ENCODE measurements around the gene ANKRD39.
"Not testable (repeated sequence)": the region's sequence is repeated elsewhere in the genome, so short reads cannot be mapped to it uniquely, and the experiment has no call there.

The ANKRD39 gene

DNA sequence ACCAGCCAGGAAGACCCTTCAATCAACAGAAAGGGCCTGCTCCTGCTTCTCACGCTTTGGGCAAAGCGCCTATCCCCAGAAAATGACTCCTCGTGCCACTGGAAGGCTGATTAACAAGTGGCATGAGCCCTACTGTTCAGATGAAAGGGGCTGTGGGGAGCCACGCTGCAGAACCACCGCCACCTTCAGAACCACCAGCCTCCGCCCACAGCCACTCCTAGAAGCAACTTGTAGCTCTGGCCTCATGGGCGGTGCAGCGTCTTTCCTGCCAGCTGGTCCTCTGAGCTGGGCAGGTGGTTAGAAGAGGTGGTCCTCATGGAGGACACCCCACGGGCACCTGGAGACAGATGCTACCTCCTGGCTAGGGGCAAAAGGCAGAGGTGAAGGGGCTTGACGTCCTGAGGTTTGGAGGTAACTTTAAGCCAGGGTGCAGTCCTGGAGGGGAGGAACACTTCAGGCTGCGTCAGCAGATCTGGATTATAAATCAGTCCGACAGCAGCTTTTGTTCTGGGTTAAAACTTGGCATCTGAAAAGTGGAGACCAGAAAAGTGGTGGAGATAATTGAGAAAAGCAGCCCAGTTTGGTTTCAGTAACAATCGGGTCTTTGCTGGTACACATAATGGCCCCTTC, 12.9 kb upstream of the ANKRD39 start:
- peak; percentile 46 for DNase-seq

DNA sequence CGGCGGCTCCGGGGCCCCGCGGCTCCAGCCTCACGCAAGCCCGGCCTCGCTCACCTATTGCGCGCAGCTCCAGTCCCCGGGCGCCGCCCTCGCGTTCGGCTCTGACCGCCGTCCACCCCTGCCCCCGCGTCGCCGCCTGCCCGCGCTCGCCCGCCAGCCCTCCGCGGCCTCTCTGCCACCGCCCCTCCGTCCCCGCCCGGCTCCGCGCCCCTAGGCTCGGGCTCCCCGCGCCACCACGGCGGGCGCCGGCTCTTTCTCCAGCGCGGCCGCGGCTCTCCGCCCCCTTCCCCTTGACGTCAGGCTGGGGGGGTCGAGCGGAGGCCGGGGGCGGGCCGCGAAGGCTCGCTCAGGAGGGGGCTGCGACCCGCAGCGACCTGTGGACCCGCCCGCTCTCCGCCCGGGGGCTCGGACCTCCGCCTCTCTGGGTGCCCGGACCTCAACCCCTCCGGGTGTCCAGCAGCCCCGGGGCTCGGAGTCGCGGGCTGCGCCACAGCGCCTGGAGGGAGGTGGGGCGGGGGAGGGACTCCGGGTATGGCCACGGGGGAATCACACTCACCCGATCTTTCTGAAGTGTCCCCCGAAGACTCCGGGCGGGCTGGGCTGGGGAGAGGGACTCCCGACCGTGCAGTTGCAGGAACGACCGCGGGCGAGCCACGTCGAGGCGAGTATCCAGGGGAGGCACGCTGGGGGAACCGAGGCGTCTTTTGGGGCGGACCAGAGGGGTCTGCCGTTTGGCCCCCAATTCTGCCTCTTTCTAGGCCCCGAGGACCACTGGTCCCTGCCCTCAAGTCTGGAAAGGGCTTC, 12.2 kb upstream of the ANKRD39 start, which contains the start of gene SEMA4C:
SEMA4C (minus strand) TSS at position 259 of the 804 bp plus-strand sequence. CDS start 2,194 bp downstream, outside the sequence.
- DNase-seq = peak; percentile 59

DNA sequence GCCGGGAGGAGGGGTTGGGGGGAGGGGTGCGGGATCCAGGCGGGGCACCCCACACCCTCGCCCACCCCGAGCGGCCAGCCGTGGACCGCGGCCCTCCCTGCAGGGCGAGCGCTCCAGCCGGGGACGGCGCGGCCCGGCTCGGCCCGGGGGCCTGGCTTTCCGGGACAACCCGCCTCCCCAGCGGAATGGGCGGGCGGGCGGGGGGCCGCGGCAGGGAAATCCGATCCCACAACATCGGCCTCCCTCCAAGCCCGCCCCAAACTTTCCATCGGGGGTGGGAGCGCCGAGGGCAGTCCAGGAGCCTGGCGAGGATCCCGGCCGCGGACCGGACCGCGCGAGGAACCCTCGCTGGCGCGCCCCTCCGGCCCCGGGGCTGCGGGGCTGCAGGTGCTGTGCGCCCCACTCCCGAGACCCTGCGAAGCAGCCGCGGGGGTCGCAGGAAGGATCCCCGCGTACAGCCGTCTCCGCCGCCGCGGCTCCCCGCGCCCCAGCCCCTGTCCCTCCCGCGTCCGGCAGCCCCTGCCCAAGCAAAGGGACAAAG, 11.5 kb upstream of the ANKRD39 start:
- DNase-seq = no peak

DNA sequence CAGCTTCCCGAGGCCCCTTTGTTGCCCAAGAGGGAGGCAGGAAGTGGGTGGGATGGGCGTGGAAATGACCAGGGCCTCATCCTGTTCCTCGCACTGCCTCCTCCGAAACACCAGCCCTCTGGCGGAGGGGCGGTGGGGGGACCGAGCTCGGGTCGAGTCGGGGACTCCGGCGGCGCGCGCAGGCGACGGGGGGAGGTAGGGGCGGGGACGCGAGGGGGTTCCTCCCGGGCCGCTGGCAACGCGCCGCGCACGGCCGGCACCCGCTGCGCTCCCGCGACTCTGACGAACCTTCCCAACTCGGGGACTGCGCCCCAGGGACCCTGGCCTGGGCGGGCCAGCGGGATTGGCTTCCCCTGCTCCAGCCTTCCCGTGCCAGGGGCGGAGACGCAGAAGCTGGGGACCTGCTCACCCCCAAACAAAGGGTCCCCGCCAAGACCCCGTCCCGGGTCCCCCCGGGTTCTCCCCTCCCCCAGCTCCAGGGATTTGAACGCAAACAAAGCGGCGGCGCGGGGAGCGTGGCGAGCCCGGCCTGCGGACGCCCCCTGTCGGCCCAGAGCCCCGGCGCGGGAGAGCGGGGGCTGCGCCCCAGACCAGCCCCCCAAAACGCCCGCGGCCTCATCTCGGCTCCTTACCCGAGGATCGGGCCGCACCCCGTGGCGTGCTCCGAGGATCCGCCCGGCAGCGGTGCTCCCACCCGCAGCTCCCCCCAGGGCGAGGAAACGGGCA, 10.9 kb upstream of the ANKRD39 start:
- DNase-seq = peak; percentile 60

DNA sequence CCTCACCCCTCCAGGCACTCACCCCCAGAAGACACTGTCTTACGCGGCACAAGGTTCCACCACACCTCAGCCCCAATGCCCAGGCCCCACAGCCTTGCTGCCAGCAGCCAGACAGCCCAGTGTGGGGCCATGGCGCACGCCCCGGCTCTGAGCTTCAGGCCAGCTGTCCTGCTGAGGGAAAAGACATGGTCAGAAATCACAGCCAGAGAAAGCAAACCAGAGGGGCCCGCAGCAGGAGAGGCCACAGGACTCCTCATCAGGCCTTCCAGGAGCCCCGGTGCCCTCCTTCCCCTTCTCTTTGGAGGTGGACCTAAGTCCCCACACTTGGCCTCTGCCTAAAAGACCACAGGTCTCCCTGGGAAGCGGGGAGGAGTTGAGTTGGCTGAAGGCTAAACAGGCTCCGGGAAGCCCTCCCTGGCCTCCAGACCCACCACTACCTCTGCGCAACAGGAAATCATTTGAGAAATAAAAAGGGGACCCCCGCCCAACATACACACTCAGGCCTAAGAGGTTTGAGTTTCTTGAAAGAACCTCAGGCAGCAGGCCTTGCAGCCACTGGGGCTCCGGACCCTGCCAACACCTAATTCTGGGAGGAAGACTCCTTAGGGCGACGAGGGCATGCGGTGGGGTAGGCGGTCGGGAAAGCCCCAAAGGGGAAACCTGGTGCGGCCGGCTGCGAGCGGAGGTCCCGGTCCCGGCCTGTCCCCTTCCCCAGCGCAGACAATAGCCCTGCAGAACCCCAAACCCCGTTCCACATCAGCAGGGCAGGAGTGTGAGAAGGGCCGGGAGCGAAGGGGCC, 10.1 kb upstream of the ANKRD39 start:
- peak; percentile 39 for DNase-seq

DNA sequence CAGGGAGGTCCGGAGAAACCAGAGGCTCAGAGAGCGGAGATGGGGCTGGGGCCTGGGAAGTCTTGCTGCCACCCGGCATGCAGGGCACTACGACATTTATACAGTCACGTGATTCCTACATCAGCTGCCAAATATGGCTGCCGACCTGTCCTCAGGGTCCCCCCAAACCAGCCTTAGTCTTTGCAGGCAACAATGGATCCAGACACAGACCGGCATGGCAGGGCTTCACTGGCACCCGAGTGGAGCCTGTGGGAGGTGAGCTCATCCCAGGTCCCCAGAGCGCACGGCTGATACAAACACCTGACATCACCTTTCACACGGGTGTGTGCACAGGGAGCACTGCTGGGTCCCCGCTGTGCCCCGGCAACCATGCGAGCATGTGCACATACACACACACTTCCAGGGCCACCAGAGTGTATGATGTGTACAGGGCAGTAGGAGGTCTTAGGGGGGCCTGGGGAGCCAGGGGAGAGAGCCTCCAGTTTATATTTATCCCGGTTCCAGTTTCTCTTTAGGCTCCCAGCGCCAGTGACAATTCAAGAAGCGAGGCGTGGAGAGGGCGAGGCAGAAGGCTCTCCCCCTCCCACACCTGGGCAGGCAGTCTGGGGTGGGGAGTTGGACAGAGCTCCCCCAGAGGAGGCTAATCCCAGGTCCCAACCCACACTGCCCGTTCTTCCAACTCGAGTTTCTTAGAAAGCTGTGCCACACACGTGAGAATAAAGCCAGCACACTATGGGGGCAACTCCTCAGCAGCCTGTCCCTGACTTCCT, 9.4 kb upstream of the ANKRD39 start:
- no peak for DNase-seq

DNA sequence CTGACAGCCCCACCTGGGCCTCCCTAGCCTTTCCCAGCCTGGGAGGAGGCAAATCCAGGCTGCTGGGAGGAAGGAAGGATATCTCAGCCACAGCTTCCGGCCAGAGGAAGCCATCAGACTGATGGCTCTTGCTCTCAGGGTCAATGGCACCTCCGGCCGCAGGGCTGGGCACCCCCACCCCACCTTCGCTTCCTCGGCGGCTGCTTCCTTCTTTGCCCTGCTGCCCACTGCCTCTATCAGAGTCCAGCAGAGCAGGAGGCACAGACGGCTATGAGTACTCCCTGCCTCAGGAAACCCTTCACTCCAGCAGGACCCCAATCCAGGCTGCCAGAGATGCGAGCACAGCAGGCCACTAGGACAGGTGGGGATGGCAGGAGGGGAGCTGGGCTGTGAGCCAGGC, 8.8 kb upstream of the ANKRD39 start:
- no peak for DNase-seq

DNA sequence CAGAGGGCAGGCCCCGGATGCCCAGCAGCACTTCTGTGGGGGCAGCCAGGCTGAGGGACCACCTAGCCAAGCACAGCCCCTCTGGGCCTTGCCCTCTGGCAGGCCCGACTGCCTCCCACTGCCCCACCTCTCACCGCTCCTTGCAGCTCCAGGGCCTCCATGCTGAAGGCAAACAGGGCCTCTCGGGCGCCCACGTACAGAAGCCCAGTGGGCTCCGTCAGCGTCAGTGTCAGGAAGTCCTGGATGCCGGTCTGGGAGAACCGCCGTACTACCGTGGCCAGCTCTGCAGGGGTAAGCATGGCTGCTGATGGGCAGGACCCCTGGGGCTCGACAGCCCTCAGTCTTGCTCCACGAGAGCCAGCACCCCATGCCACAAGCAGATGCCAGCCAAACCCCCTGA, 8.3 kb upstream of the ANKRD39 start:
- no peak for DNase-seq

DNA sequence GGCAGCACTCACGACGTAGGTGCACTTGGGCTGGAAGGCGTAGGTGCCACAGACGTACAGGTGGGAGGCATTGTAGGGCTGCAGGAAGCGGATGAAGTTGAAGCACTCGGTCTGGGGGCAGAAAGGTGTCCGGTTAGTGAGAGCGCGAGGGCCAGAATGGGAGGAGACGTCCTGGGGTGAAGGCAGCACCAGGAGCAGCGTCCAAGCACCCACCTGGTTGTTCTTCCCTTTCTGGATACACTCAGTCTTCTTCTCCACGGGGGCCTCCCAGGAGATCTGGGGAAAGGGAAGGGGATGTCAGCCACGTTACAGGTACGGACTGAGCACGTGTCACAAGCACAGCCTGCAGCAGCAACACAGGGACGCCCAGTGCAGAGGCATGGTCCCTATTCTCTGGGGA, 7.8 kb upstream of the ANKRD39 start:
- DNase-seq = no peak

DNA sequence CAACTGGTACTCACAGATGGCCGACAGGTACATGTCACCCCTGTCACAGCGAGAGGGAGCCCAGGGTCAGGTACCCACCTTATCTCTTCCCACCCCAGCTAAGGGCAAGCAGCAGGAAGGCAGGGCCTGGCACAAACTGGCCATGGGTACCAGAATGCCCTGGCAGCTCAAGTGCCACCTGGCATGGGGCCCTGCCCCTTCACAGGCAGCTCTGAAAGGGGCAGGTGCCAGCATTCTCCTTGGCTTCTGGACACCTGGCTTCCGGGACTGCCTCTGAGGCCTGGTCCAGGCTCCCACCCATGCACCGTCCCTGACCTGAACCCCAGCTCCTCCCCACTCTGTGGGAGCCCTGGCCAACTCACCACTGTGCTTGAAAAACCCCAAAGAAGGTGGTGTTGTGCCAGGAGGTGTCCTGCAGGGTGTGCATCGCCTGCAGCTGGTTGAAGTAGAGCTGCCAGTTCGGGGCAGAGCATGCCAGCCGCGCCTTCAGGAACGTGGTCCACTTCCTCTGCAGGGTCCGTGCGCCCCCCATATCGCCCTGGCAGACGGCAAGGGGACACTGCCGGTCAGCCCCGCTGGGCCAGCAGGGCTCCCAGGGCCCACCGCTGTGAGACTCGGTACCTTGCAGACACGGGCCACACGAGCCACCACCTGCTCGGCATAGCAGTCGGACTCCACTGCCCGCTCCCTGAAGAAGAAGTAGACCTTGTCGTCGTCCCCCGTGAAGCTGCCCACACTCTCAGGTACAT, 6.7 kb upstream of the ANKRD39 start:
- DNase-seq = no peak

DNA sequence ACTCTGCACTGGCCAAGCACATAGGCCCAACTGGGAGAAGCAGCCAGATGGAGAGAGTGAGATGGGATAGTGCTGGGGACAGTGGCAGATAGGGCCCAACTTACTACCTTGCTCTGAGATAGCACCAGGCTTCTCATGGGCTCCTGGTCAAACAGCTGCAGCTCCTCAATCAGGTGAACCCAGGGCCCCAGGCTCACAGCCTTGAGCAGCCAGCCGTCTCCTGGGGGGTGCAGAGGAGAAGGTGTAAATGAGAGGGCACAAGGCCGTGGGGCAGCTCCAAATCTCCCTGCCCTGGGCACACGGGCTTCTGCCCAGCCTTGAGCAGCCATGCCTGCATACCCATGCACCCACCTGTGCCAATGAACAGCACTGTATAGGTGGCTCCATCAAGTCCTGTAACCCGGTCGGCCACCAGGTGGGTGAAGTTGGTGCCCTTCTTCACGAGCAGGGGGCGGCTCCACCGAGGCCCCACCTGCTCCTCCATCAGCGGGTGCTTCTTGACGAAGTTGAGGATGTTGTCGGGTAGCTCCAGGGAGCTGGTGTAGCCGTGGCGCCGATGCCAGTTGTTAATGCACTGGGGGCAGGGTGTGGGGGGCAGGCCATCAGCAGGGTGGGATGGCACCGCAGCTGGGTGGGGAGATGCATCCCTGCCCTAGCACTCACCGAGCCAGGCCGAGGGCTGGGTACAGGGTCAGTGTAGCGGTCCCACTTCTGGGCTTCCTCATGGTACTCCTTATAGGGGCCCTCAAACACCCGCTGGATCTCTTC, 5.9 kb upstream of the ANKRD39 start:
- no peak for DNase-seq

DNA sequence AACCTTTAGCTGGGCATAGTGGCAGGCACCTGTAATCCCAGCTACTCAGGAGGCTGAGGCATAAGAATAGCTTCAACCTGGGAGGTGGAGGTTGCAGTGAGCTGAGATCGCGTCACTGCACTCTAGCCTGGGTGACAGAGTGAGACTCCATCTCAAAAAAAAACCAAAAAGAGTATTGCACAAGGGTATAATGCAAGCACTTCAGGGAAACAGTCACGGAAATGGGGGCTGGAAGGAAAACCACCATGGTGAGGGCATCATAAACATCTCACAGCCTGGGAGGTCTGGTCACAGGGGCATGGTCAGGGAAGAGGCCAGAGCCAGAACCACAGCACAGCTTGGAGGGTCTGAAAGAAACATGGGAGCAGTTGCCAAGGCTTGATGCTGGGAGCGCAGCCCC, 5.2 kb upstream of the ANKRD39 start:
- not testable (repeated sequence) for DNase-seq

DNA sequence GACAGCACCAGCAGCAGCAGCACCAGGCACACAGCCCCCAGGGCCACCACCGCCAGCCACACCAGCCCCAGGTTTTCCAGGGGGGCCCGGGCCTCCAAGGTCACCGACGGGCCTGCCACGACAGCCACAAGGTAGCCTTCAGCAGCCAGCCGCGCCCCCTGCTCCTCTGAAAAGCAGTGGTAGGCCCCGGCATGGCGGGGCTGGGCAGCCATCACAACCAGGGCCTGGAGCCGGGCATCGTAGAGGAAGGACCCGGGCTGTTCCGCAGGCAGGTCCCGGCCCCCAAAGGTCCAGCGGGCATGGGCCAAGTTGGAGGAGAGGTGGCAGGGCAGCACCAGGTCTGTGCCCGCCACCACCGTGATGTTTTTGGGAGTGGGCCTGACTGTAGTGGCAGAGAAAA, 3.3 kb upstream of the ANKRD39 start:
- DNase-seq = no peak

DNA sequence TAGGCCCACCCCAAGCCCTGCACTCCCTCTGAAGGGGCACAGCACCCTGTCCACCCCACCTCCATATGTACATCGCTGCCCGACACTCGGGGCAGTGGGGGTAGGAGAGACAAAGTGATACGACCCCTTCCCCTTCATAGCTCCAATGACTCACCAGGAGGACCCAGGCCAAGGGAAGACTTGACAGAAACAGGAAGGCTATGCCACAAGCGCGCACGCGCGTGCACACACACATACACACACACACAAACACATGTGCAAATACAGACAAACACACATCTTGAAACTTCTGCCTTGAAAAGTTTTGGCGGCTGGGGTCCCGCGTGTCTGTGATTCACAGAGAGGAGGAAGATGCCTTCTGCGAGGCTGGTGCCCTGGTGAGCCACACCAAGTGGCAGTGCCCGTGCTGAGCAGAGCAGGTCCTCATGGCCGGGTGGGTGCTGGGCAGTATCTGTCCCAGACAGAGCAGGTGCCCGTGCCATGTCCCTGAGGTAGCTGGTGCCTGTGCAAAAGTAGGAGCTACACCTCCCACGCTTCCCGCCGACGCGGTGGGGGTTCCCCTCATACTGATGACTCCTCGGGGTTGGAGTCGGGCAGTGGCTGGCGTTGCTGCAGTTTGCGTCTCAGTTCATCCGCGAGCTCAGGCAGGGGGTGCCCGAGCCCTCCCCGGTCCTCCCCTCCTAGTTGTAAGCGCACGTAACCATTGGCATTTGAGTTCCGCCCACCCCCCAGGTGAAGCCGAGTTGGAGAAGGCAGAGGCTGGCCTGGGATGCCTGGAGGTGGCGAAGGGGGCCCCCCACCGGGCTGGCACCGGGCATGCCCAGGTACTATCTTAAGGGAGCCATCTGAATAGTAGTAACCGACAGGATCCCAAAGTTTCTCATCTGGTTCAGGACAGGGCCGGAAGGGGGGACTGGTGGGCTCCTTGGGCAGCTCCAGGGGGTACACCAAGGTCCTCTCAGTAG, 2.5 kb upstream of the ANKRD39 start:
- peak; percentile 63 for DNase-seq

DNA sequence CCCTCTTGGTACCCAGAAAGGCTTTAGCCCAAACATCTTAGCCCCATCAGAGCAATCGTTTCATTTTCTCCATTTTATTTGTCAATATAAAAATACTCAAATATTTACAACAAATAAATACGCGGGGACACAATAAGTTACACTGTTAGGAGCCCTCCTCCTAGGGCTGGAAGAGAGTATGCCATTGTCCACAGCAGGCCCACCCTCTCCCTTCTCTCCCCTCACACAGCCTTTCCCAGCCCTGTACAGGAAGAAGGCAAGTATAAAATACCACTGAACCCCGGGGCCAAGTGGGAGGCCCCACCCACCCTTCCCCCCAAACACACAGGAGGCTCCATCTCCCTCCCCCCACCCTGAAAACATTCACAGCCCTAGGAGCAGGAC, 1.9 kb upstream of the ANKRD39 start:
- DNase-seq = no peak

DNA sequence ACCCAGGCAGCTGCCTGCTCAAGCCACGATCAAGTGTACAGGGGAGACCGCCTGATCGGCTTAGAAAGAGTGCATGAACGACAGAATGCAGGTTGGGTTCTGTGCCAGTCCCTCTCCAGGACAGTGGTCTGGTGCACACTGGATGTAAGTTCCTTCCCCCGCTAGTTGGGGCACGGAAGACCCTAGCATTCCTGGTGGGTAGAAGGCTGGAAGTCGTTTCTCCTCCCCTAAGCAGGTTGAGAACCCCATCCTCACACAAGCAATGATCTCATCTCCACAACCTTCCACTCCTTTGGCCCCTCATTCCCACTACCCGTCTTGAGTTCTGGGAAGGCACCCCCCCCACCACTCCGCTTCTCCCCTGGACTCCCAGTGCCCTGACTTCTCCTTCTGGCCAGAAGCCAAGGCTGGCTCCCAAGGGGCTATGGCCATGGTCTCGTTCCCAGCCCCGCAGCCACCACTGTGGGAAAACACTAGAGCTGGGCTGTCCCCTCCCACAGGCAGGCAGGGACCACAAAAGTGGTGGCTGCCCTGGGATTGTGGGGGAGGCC, 1.4 kb upstream of the ANKRD39 start:
- no peak for DNase-seq

DNA sequence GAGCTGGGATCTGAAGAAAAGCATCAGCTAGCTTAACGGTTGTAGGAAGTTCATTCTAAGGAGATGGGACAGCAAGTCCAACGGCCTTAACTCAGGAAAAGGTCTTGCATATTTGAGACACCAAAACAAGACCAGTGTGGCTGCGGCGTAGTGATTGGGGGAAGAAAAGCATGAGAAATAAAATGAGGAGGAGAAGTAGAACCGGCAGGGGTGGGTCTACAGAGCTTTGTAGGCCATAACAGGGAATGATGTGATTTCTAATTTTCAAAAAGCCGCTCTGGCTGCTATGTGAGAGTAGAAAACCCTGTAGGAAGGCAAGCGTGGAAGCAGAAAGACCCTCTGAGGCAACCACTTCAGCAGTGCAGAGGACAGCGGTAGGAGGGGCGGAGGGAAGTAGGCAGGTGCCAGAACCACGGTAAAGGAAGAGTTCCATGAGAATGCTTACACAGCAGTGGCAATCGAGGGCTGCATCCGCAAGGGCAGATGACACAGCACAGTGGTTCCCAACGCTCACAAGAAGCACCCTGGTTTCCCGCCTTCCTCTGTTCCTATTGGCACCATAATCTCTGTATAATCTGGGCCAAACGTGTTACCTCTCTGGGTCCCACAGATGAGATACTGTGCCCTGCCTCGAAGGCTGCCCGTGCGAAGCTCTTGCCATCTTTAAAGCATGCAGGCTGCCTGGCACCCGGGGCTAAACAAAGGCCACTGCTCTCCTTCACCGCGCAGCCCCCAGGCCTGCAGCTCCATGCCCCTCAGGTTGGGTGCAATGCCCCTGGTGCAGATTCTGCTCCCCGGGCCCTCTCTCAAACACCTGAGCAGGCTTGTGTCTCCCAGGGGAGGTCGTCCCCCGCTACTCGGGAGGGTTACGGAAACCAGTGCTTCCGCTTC, 795 bp downstream of the ANKRD39 start:
- peak; percentile 33 for DNase-seq

DNA sequence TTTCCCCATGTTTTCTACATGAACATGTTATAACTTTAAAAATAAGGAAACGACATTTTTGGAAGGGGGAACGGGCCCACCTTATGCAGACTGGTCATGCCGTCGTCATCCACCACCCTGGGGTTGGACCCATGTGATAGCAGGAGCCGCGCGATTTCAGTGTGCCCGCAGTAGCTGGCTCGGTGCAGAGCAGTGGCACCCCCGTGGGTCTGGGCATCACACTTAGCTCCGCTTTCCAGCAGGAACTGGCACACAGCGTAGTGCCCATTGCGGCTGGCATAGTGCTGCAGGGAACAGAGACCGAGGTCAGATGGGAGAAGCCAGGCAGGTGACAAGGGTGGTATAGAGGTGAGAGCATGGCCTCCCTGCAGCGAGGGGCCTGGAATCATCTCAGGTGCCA, 4.5 kb downstream of the ANKRD39 start:
- no peak for DNase-seq
